Mucosa of stomach (tissue), 1 donor: ENCODE measurements around the gene TRIM2.

Experiments used
- H3K27me3 ChIP-seq: one replicate; pipeline ENCODE4 v1.7.0; 2013; ENCODE audit warnings: mild to moderate bottlenecking, low read length; ENCODE audit not compliant: control insufficient read depth, insufficient read depth
- H3K36me3 ChIP-seq: one replicate; pipeline ENCODE4 v1.7.0; 2013; ENCODE audit warnings: low read length; ENCODE audit not compliant: control insufficient read depth, insufficient read depth
- H3K4me1 ChIP-seq: one replicate; pipeline ENCODE4 v1.7.0; 2013; ENCODE audit warnings: mild to moderate bottlenecking, low read length; ENCODE audit not compliant: control insufficient read depth, insufficient read depth
- H3K4me3 ChIP-seq: one replicate; pipeline ENCODE4 v1.7.0; 2013; ENCODE audit warnings: low read length
- H3K9ac ChIP-seq: one replicate; pipeline ENCODE4 v1.7.0; 2013; ENCODE audit warnings: mild to moderate bottlenecking, low read length, moderate library complexity
- H3K9me3 ChIP-seq: one replicate; pipeline ENCODE4 v1.7.0; 2013; ENCODE audit warnings: mild to moderate bottlenecking, low read length, moderate library complexity; ENCODE audit not compliant: control insufficient read depth
- donor health status: Pancreatic carcinoma.

Gene TRIM2

DNA sequence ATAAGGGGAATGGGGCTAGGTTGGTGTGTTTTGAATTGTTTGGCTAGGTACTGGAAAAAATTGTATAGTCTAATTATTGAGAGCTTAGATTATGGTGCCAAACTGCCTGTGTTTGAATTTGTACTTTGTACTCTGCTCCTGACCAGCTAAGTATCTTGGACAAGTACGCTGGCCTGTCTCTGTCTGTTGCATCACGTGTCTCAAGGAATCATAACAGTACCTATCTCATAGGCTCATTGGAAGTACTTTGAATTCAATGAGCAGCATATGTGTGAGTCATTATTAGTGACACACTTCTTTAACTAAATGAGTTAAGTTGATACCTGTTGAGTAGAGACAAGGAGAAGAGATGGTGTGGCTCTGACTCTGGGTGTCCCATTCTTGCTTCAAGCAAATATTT lies 70.7 kb downstream of the TRIM2 start:
- Histone ChIP-seq H3K4me3 (no peak overlapping the region), H3K4me1 (peaks cover 23% of the 10 kb centered on the region), H3K9me3 (no peaks in the 10 kb centered on the region), H3K9ac (no peak overlapping the region), H3K27me3 (no peaks in the 10 kb centered on the region), H3K36me3 (peaks cover 11% of the 10 kb centered on the region)

- Histone ChIP-seq H3K9me3 (no peaks in the 10 kb centered on the region), H3K4me3 (no peak overlapping the region), H3K36me3 (peaks cover 11% of the 10 kb centered on the region), H3K4me1 (peaks cover 23% of the 10 kb centered on the region), H3K9ac (no peak overlapping the region), H3K27me3 (no peaks in the 10 kb centered on the region)
Measured at GRCh38 chr4:153275380-153276276, 71.4 kb downstream of the TRIM2 start.

DNA sequence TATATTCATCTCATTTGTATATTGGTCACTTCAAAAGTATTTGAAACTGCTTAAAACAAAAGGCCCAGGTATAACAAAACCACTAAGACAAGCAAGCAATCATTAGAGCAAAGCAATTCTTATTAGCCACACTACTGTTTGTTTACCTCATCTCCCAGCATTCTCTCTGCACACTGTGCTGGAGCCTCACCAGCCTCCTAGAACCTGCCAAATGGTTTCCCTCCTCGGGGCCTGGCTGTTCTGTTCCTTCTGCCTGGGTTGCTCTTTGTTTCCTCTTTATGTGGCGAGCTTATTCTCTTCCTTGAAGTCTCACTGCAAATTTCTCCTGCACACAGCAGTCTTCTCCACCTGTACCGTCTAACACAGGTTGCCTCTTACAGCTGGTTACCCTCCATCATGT lies 72.7 kb downstream of the TRIM2 start:
- H3K27me3 ChIP-seq: no peaks in the 10 kb centered on the region
- no peak overlapping the region for H3K9ac ChIP-seq
- peaks cover 11% of the 10 kb centered on the region for H3K36me3 ChIP-seq
- no peak overlapping the region for H3K4me3 ChIP-seq
- peaks cover 17% of the 10 kb centered on the region for H3K4me1 ChIP-seq
- H3K9me3 ChIP-seq: no peaks in the 10 kb centered on the region

DNA sequence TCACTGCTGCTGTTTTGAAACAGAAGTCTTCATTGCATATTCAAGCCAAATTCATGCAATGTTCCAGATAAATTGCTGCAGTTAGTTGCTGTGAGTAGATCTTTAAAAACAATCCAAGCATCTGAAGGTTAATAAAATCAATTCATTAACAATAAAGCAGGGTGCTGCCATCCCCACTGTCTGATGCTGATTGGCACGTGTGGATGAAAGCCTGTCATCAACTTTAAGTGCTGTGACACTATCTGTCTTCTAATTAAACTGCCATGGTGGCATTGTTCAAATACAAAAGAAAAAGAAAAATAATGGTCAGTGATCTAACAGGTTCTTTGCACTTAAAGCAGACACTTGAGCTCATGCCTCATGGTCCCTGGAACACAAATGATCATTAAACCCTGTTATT lies 77.2 kb downstream of the TRIM2 start:
- no peaks in the 10 kb centered on the region for H3K9me3 ChIP-seq
- peaks cover 4% of the 10 kb centered on the region for H3K36me3 ChIP-seq
- no peak overlapping the region for H3K4me3 ChIP-seq
- no peaks in the 10 kb centered on the region for H3K27me3 ChIP-seq
- no peaks in the 10 kb centered on the region for H3K4me1 ChIP-seq
- H3K9ac ChIP-seq: no peak overlapping the region

DNA sequence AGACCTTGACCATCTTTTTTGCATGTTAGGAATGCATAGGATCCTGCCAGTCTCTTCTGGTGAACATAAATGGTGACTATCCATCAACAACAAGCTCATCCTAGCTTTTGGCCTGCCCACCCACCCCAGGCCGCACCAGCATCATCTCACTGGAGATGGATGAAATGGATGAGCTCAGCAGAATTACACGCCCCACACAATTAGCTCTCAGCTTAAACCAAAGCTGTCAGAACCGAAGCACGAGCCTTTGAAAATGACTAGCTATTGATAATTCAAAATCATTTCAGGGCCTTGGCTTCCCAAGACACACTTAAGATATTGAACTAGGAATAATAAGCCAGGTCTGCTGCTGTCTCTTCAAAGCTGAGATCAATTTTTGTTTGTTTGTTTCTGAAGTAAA lies 77.8 kb downstream of the TRIM2 start:
- Histone ChIP-seq H3K4me3 (no peak overlapping the region), H3K36me3 (peaks cover 4% of the 10 kb centered on the region), H3K4me1 (no peaks in the 10 kb centered on the region), H3K9me3 (no peaks in the 10 kb centered on the region), H3K9ac (no peak overlapping the region), H3K27me3 (no peaks in the 10 kb centered on the region)

DNA sequence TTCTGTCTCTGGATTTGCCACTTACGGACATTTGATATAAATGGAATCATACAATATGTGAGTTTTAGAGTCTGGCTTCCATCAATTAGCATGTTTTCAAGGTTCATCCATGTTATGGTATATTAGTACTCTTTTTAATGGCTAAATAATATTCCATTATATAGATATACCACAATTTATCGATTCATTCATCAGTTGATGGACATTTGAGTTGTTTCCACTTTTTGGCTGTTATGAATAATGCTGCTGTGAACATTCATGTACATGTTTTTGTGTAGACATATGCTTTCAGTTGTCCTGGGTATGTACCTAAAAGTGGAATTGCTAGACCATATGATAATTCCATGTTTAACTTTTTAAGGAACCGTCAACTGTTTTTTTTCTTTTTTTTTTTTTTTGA lies 79.0 kb downstream of the TRIM2 start:
- no peaks in the 10 kb centered on the region for H3K9me3 ChIP-seq
- no peaks in the 10 kb centered on the region for H3K36me3 ChIP-seq
- H3K27me3 ChIP-seq: no peaks in the 10 kb centered on the region
- no peak overlapping the region for H3K4me3 ChIP-seq
- no peaks in the 10 kb centered on the region for H3K4me1 ChIP-seq
- H3K9ac ChIP-seq: no peak overlapping the region

DNA sequence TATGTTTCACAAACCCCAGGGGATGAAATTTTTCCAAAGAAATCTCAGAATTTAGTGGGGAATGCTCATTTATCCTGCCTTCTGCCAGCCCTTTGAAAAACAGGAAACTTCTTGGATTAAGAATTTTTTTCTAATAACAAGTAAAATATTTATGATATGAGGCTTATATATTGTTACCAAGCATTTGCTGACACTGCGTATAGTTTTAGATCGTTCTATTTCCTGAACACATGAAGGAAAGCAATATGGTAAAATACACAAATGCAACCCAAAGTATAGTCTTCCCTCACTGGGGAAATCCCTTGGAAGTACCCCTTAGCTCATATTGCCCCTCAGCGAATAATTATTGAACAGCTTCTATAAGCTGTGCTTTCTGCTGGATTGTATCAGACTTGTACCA lies 85.9 kb downstream of the TRIM2 start:
- Histone ChIP-seq H3K36me3 (peaks cover under 1% of the 10 kb centered on the region), H3K4me3 (no peak overlapping the region), H3K9ac (no peak overlapping the region), H3K27me3 (no peaks in the 10 kb centered on the region), H3K4me1 (no peaks in the 10 kb centered on the region), H3K9me3 (no peaks in the 10 kb centered on the region)

GRCh38 chr4:153291562-153291961 lies 87.3 kb downstream of the TRIM2 start:
- Histone ChIP-seq H3K4me3 (no peak overlapping the region), H3K9me3 (no peaks in the 10 kb centered on the region), H3K4me1 (peaks cover 10% of the 10 kb centered on the region), H3K27me3 (no peaks in the 10 kb centered on the region), H3K9ac (no peak overlapping the region), H3K36me3 (peaks cover 8% of the 10 kb centered on the region)

DNA sequence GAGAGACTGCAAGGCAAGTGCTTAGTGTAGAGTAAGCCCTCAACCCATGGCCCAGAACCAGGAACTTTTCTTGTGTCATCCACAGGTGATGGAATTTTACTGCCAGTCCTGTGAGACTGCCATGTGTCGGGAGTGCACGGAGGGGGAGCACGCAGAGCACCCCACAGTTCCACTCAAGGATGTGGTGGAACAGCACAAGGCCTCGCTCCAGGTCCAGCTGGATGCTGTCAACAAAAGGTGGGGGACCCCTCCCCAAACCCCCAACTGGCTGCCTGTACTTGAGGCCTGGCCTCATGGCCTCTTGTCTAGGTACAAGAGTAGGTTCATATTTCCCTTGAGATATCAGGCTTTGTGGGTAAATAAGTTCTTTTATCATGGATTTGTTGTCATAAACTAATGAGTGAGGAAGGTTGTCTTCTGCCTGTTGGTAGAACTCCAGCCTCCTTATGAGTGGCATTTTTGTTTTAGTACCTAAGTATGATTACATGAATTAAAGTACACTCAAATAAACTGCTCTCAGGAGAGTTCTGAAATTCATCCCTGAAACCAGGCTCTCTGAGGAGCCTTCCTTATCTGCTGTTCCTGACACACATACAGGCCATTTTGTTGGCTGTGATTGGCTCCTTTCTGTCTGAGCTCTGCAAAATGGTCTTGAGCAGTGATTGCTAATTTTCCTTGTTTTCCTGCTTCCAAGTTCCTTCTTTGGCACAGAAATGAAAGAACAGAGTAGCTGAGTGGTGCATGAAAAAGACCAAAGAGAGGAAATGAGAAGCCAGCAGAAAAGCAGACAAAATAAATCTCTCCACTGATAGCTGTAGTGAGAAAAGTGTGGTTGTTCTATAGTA lies 88.9 kb downstream of the TRIM2 start:
- H3K36me3 ChIP-seq: peaks cover 8% of the 10 kb centered on the region
- H3K4me3 ChIP-seq: no peak overlapping the region
- no peaks in the 10 kb centered on the region for H3K9me3 ChIP-seq
- H3K4me1 ChIP-seq: peaks cover 10% of the 10 kb centered on the region
- no peak overlapping the region for H3K9ac ChIP-seq
- no peaks in the 10 kb centered on the region for H3K27me3 ChIP-seq

DNA sequence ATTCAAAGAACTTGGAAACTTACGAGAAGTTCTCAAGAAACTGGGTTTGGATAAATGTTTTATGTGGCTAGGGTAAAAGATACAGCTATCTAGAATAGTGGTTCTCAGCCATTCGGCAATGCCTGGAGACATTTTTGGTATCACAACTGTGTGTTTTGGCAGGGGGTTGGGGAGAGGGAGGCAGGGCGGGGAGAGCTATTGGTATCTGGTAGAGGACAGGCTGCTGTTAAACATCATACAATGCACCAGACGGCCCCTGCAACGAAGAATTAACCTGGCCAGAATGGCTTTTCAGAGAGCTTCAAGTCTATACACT lies 89.5 kb downstream of the TRIM2 start:
- Histone ChIP-seq H3K4me1 (peaks cover 10% of the 10 kb centered on the region), H3K4me3 (no peak overlapping the region), H3K27me3 (no peaks in the 10 kb centered on the region), H3K36me3 (peaks cover 8% of the 10 kb centered on the region), H3K9ac (no peak overlapping the region), H3K9me3 (no peaks in the 10 kb centered on the region)

GRCh38 chr4:153294631-153295030 lies 90.4 kb downstream of the TRIM2 start:
- no peak overlapping the region for H3K4me3 ChIP-seq

GRCh38 chr4:153295131-153295755 lies 91.0 kb downstream of the TRIM2 start:
- H3K4me3 ChIP-seq: no peak overlapping the region
- H3K36me3 ChIP-seq: peaks cover 8% of the 10 kb centered on the region
- H3K4me1 ChIP-seq: peaks cover 10% of the 10 kb centered on the region
- H3K9me3 ChIP-seq: no peaks in the 10 kb centered on the region
- H3K9ac ChIP-seq: no peak overlapping the region
- H3K27me3 ChIP-seq: no peaks in the 10 kb centered on the region

More at GRCh38 chr4:153294631-153295030, 90.4 kb downstream of the TRIM2 start:
- Histone ChIP-seq H3K4me1 (peaks cover 10% of the 10 kb centered on the region), H3K9ac (no peak overlapping the region), H3K36me3 (peaks cover 8% of the 10 kb centered on the region), H3K9me3 (no peaks in the 10 kb centered on the region), H3K27me3 (no peaks in the 10 kb centered on the region)
